NK-92 treated with Interleukin-12 subunit alpha and Interleukin-12 subunit beta, amount 100 ng/mL, for 24 hours (cell line): ENCODE data around the gene DCTN3.

Source experiments
- DNase-seq: peaks from one replicate; lab custom pipeline; 2025; lab: John Stamatoyannopoulos, UW

The DCTN3 gene

GRCh38 chr9:34623374-34624235, 3.3 kb upstream of the DCTN3 start:
- no peak for DNase-seq

- no peak for DNase-seq
These were observed 5.2 kb downstream of the DCTN3 start for GRCh38 chr9:34615132-34615531.

- peak; percentile 64 for DNase-seq
These were observed 7.4 kb downstream of the DCTN3 start for GRCh38 chr9:34612788-34613390.

- peak; percentile 69 for DNase-seq
These were observed 8.2 kb downstream of the DCTN3 start, which contains the start of gene RPP25L for GRCh38 chr9:34611811-34612787. RPP25L (minus strand) TSS chr9:34612097; CDS start chr9:34611296, 801 bp downstream.

- DNase-seq = no peak
These were observed 9.0 kb downstream of the DCTN3 start for GRCh38 chr9:34611251-34611810.

- DNase-seq = no peak
These were observed 9.7 kb downstream of the DCTN3 start for GRCh38 chr9:34610434-34611206.

GRCh38 chr9:34607331-34607730, 13.0 kb downstream of the DCTN3 start:
- no peak for DNase-seq

- no peak for DNase-seq
These were observed 13.4 kb downstream of the DCTN3 start for GRCh38 chr9:34606905-34607304.

GRCh38 chr9:34606190-34606589, 14.1 kb downstream of the DCTN3 start:
- DNase-seq = no peak

- peak; percentile 42 for DNase-seq
These were observed 16.6 kb downstream of the DCTN3 start for GRCh38 chr9:34603610-34604231.

GRCh38 chr9:34601937-34602573, 18.2 kb downstream of the DCTN3 start:
- no peak for DNase-seq

GRCh38 chr9:34600908-34601307, 19.4 kb downstream of the DCTN3 start:
- no peak for DNase-seq

GRCh38 chr9:34599546-34599945, 20.7 kb downstream of the DCTN3 start:
- no peak for DNase-seq

- DNase-seq = no peak
These were observed 26.1 kb downstream of the DCTN3 start for GRCh38 chr9:34594177-34594576.

- DNase-seq = no peak
These were observed 27.2 kb downstream of the DCTN3 start for GRCh38 chr9:34592895-34593601.

- no peak for DNase-seq
These were observed 28.1 kb downstream of the DCTN3 start for GRCh38 chr9:34591917-34592866.

GRCh38 chr9:34591248-34591916, 28.9 kb downstream of the DCTN3 start:
- no peak for DNase-seq
